GM12878 (cell line): Measurements from ENCODE around the gene PTCHD4. TPM values are rescaled to one million over a fixed set of nuclear protein-coding genes. Genes with fewer than 3 reads are reported as not detected.

Experiments used
- ATAC-seq: fragments of 200-7000 bp; cut with Tn5 transposase; 3 replicates; pipeline ENCODE4 v1.9.1; 2020; ENCODE audit warnings: mild to moderate bottlenecking, moderate library complexity
- BruUV-seq: library from RNA; stranded (reverse); fragments of 400-500 nt; replicated peaks from 2 replicates; lab custom pipeline; 2021; lab: Mats Ljungman, UMichigan
- CTCF ChIA-PET: fragments of 300-600 bp; sonication (Branson Sonifier 250); formaldehyde crosslinking; extraction: SDS; loops from one replicate; lab custom pipeline; 2021; ENCODE audit warnings: inconsistent platforms; lab: Yijun Ruan, JAX
- POLR2A ChIA-PET: fragments of 350-600 bp; formaldehyde crosslinking; extraction: SDS; loops from one replicate; lab custom pipeline; 2021; ENCODE audit warnings: inconsistent platforms; lab: Charles Lee
- RAD21 ChIA-PET: fragments of 300-600 bp; sonication (Branson Sonifier 250); formaldehyde crosslinking; loops from one replicate; lab custom pipeline; 2023; ENCODE audit warnings: antibody characterized with exemption; ENCODE audit not compliant: unreplicated experiment; lab: Charles Lee
- SMC1A ChIA-PET: fragments of 300-600 bp; sonication (Branson Sonifier 250); formaldehyde crosslinking; loops from one replicate; lab custom pipeline; 2023; ENCODE audit not compliant: unreplicated experiment, uncharacterized antibody; lab: Charles Lee
- DNase-seq: peaks from one replicate; pipeline ENCODE4 v3.0.0-alpha.2; 2011; ENCODE audit warnings: low read depth, low spot score
- FAIRE-seq: peaks from 3 replicates; lab custom pipeline; 2011; peaks lifted over from hg19 to GRCh38; lab: Jason Lieb, UNC
- H2AFZ ChIP-seq: 2 replicates; pipeline ENCODE4 v1.6.0; 2011; ENCODE audit warnings: low read depth, low read length, control low read depth; ENCODE audit not compliant: control insufficient read depth
- H3K27ac ChIP-seq: 2 replicates; pipeline ENCODE4 v1.5.1; 2011; ENCODE audit warnings: control low read depth; ENCODE audit not compliant: control insufficient read depth, insufficient read depth
- H3K27me3 ChIP-seq, 2 experiments: replicated peaks in 1 of 2; 2 replicates each; pipeline versions ENCODE4 v1.6.0 to v1.6.1; 2011; ENCODE audit warnings: low read length in 1 of 2; ENCODE audit not compliant: control insufficient read depth in 2 of 2, insufficient read depth in 2 of 2
- H3K36me3 ChIP-seq, 2 experiments: 2 replicates each; pipeline ENCODE4 v1.5.1; 2011; ENCODE audit warnings: low read length in 1 of 2; ENCODE audit not compliant: control insufficient read depth in 2 of 2, insufficient read depth in 2 of 2
- H3K4me1 ChIP-seq: 2 replicates; pipeline ENCODE4 v1.6.1; 2011; ENCODE audit warnings: mild to moderate bottlenecking, low read length, moderate library complexity, mixed read lengths; ENCODE audit not compliant: control insufficient read depth, insufficient read depth
- H3K4me2 ChIP-seq: 2 replicates; pipeline ENCODE4 v1.6.0; 2011; ENCODE audit warnings: control low read depth; ENCODE audit not compliant: control insufficient read depth, insufficient read depth
- H3K4me3 ChIP-seq: fragments of 200-600 bp; sonication (generic); 2 replicates; pipeline ENCODE4 v1.5.1; 2016
- H3K79me2 ChIP-seq: 2 replicates; pipeline ENCODE4 v1.6.0; 2011; ENCODE audit warnings: low read length; ENCODE audit not compliant: control insufficient read depth, insufficient read depth
- H3K9ac ChIP-seq: 2 replicates; pipeline ENCODE4 v1.8.0; 2011; ENCODE audit warnings: low read length, control low read depth, mixed read lengths; ENCODE audit not compliant: control insufficient read depth, insufficient read depth
- H3K9me3 ChIP-seq: replicated peaks from 3 replicates; pipeline ENCODE4 v1.5.1; 2011; ENCODE audit warnings: mild to moderate bottlenecking, low read length; ENCODE audit not compliant: control insufficient read depth, insufficient read depth
- H4K20me1 ChIP-seq: 2 replicates; pipeline ENCODE4 v1.6.0; 2011; ENCODE audit not compliant: control insufficient read depth, insufficient read depth
- BACH1 ChIP-seq: fragments of 450-650 bp; IDR thresholded peaks from 2 replicates; pipeline ENCODE4 v1.6.1; 2017; ENCODE audit warnings: mild to moderate bottlenecking, borderline replicate concordance
- BMI1 ChIP-seq: fragments of 450-650 bp; IDR thresholded peaks from 2 replicates; pipeline ENCODE4 v1.6.1; 2016; ENCODE audit warnings: mild to moderate bottlenecking, moderate library complexity, borderline replicate concordance
- CBFB ChIP-seq: IDR thresholded peaks from 2 replicates; pipeline ENCODE4 v1.6.1; 2016; ENCODE audit warnings: antibody characterized with exemption, low read depth
- CBX3 ChIP-seq: fragments of 200-600 bp; sonication (generic); IDR thresholded peaks from 2 replicates; pipeline ENCODE4 v1.6.1; 2016; ENCODE audit warnings: low read depth, borderline replicate concordance
- FOS ChIP-seq: IDR thresholded peaks from 3 replicates; pipeline ENCODE4 v1.6.1; 2011; ENCODE audit warnings: borderline replicate concordance; ENCODE audit not compliant: insufficient read length; ENCODE audit errors: extremely low read depth
- HDGF ChIP-seq: fragments of 450-650 bp; IDR thresholded peaks from 2 replicates; pipeline ENCODE4 v1.6.1; 2016; ENCODE audit warnings: antibody characterized with exemption
- NFYB ChIP-seq: IDR thresholded peaks from 2 replicates; pipeline ENCODE4 v1.6.1; 2011; ENCODE audit warnings: low read depth, mild to moderate bottlenecking, low read length, improper control_type of control experiment, moderate library complexity; ENCODE audit not compliant: insufficient read depth
- NRF1 ChIP-seq: conservative IDR thresholded peaks from 2 replicates; pipeline ENCODE4 v1.6.1; 2011; ENCODE audit warnings: mild to moderate bottlenecking, low read depth, low read length, improper control_type of control experiment
- SMAD5 ChIP-seq: IDR thresholded peaks from 2 replicates; pipeline ENCODE4 v1.6.1; 2016; ENCODE audit warnings: antibody characterized with exemption, low read depth
- ZZZ3 ChIP-seq: IDR thresholded peaks from 2 replicates; pipeline ENCODE4 v1.6.1; 2011; ENCODE audit warnings: low read depth; ENCODE audit not compliant: control insufficient read depth, insufficient read length
- WGBS: methylation state at CpG from one replicate; pipeline ENCODE4 v1.1.6; 2016; ENCODE audit warnings: low lambda C conversion rate; ENCODE audit not compliant: insufficient replicate concordance, insufficient coverage; ENCODE audit errors: missing lambda C conversion rate; 5-methylcytosine and 5-hydroxymethylcytosine counted together
- in situ Hi-C: fragments of 300-500 bp; cut with MboI; formaldehyde crosslinking; loops from 9 replicates; pipeline ENCODE4 v1.14.3; 2018; ENCODE audit warnings: mixed read lengths
- intact Hi-C: fragments of 100-400 bp; cut with micrococcal nuclease; formaldehyde crosslinking; loops from one replicate; pipeline ENCODE4 v1.14.2; 2022; ENCODE audit not compliant: unreplicated experiment
- polyA plus RNA-seq, 11 experiments: library from polyadenylated mRNA; depleted of rRNA in 4 of 11; unstranded in 6 of 11; stranded (reverse) in 5 of 11; fragments of >200 nt; fragmentation: Nextera tagmentation in 4 of 11; fragmentation: Illumina TruSeq in 1 of 11; extraction: Ambion mirVana in 4 of 11; extraction: Trizol in 1 of 11; gene quantifications; 1 replicate in 1 of 11; 2 replicates in 10 of 11; pipeline versions ENCODE4 v1.2.1 to v1.2.3, GENCODE V29; 2011 to 2016; ENCODE audit warnings: inconsistent platforms in 2 of 11, missing spikeins in 2 of 11, low read depth in 1 of 11
- total RNA-seq, 4 experiments: library from RNA; depleted of rRNA in 3 of 4; stranded (reverse); fragments of >200 nt in 3 of 4; fragmentation: Illumina TruSeq in 1 of 4; extraction: Trizol in 1 of 4; gene quantifications; 2 replicates each; pipeline versions ENCODE4 v1.2.1 to v1.2.3, GENCODE V29; 2013 to 2021
- TF ChIP-seq, protein P1 (sequence below): fragments of 450-650 bp; IDR thresholded peaks from 2 replicates; pipeline ENCODE4 v1.6.1; 2017; ENCODE audit warnings: low read depth, mild to moderate bottlenecking, moderate library complexity
- TF ChIP-seq, protein P2 (sequence below): IDR thresholded peaks from 2 replicates; pipeline ENCODE4 v1.6.1; 2012; ENCODE audit warnings: low read depth, low read length, improper control_type of control experiment

PTCHD4 gene
- total and polyA plus RNA-seq, 10 of the 15 experiments (the other 5 are each of a cell fraction or from before 2014, with no cell fraction given): 0.02 to 0.17 (median 0.07) TPM; not detected in 3

DNA sequence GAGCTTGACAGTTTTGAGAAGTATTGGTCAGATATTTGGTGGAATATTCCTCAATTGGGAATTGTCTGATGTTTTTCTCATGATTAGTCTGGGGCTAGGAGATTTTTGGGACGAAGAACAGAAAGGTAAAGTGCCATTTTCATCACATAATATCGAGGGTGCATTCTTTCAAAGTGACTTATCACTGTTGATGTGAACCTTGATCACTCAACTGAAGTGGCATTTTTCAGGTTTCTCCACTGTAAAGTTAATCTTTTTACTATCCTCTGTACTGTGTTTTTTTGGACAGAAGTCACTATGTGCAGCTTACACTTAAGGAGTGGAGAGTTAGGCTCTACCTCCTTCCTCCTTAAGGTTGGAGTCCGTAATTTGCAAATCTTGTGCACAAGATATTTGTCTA lies 39.2 kb downstream of the PTCHD4 start:
- FAIRE-seq (no peak), ATAC-seq (no peak), DNase-seq (no peak)
- Histone ChIP-seq H3K9me3 (no peaks in the 10 kb centered on the region), H3K27ac (no peak overlapping the region), H3K9ac (no peak overlapping the region), H3K4me3 (no peak overlapping the region), H4K20me1 (no peaks in the 10 kb centered on the region), H3K27me3 (peaks cover 3% of the 10 kb centered on the region in 2 experiments; a peak in 3 of 4 replicates), H2AFZ (no peak overlapping the region), H3K4me2 (no peak overlapping the region), H3K79me2 (no peaks in the 10 kb centered on the region), H3K4me1 (no peaks in the 10 kb centered on the region), H3K36me3 (no peaks in the 10 kb centered on the region)
- CTCF ChIA-PET: interaction anchor here (0.9 kb wide), 1 partner anchor 17 kb away, joined by 4 read pairs; no protein-coding TSS in a partner anchor
- SMC1A ChIA-PET: no interaction called here
- RAD21 ChIA-PET: no interaction called here
- intact Hi-C loops (no loop called here), in situ Hi-C loops (no loop called here)
- TF ChIP-seq NFYB (no peak), HDGF (no peak), NRF1 (no peak), ZZZ3 (no peak), BMI1 (no peak), CBX3 (no peak), FOS (no peak), CBFB (no peak), SMAD5 (no peak), BACH1 (no peak)
- TF ChIP-seq, protein P1, sequence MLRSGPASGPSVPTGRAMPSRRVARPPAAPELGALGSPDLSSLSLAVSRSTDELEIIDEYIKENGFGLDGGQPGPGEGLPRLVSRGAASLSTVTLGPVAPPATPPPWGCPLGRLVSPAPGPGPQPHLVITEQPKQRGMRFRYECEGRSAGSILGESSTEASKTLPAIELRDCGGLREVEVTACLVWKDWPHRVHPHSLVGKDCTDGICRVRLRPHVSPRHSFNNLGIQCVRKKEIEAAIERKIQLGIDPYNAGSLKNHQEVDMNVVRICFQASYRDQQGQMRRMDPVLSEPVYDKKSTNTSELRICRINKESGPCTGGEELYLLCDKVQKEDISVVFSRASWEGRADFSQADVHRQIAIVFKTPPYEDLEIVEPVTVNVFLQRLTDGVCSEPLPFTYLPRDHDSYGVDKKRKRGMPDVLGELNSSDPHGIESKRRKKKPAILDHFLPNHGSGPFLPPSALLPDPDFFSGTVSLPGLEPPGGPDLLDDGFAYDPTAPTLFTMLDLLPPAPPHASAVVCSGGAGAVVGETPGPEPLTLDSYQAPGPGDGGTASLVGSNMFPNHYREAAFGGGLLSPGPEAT: no peak
- TF ChIP-seq, protein P2, sequence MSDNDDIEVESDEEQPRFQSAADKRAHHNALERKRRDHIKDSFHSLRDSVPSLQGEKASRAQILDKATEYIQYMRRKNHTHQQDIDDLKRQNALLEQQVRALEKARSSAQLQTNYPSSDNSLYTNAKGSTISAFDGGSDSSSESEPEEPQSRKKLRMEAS: no peak
- BruUV-seq: no TSS peak
- WGBS: 2% methylated on average over 3 of the region's 3 CpGs
- POLR2A ChIA-PET: interaction anchor here (0.8 kb wide), 1 partner anchor 8 kb away, joined by 3 read pairs; no protein-coding TSS in a partner anchor
